Adipocyte (in vitro differentiated cells): Measurements from ENCODE around the gene HDHD5.
"Not testable (repeated sequence)": the region's sequence is repeated elsewhere in the genome, so short reads cannot be mapped to it uniquely, and the experiment has no call there.

Experiments
- DNase-seq: peaks from one replicate; pipeline ENCODE4 v3.0.0-alpha.2; 2015; ENCODE audit warnings: low read depth
- H3K27me3 ChIP-seq: replicated peaks from 2 replicates; pipeline ENCODE4 v1.7.0; 2013; ENCODE audit warnings: mild to moderate bottlenecking, low read length, moderate library complexity; ENCODE audit not compliant: control insufficient read depth, insufficient read depth
- H3K36me3 ChIP-seq: 2 replicates; pipeline ENCODE4 v1.7.0; 2013; ENCODE audit warnings: low read length, mild to moderate bottlenecking, moderate library complexity; ENCODE audit not compliant: control insufficient read depth, insufficient read depth, severe bottlenecking
- H3K4me1 ChIP-seq: 2 replicates; pipeline ENCODE4 v1.7.0; 2013; ENCODE audit warnings: mild to moderate bottlenecking, low read length, moderate library complexity; ENCODE audit not compliant: control insufficient read depth, insufficient read depth
- H3K4me3 ChIP-seq: 2 replicates; pipeline ENCODE4 v1.7.0; 2013; ENCODE audit warnings: mild to moderate bottlenecking, low read length, moderate library complexity
- H3K9ac ChIP-seq: 2 replicates; pipeline ENCODE4 v1.7.0; 2013; ENCODE audit warnings: mild to moderate bottlenecking, low read length, moderate library complexity
- H3K9me3 ChIP-seq: 2 replicates; pipeline ENCODE4 v1.7.0; 2013; ENCODE audit warnings: mild to moderate bottlenecking, low read length, moderate library complexity; ENCODE audit not compliant: control insufficient read depth

The HDHD5 gene

DNA sequence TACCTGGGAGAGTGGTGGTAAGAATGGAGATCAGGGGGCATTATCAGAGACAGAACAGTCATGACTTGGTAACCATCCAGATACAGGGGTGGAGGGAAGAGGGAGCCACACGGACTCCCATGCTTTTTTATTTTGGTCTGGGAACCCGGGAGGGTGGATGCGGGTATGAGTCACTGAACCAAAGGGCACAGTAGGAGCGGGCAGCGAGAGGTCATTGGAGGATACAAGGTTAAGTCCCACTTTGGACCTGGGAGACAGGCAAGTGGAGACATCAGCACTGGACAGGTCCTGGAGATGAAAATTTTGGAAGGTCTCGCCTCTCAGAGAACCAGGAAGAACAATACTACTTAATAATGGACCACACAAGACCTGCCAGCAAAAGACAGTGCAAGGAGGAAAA is 6.7 kb downstream of the HDHD5 start:
- Histone ChIP-seq H3K4me1 (peaks cover 5% of the 10 kb centered on the region), H3K27me3 (no peaks in the 10 kb centered on the region), H3K9me3 (no peaks in the 10 kb centered on the region), H3K36me3 (peaks cover 6% of the 10 kb centered on the region), H3K9ac (no peak overlapping the region), H3K4me3 (no peak overlapping the region)
- DNase-seq, result no peak

GRCh38 chr22:17149076-17149815 is 9.8 kb downstream of the HDHD5 start:
- peaks cover 13% of the 10 kb centered on the region for H3K36me3 ChIP-seq
- no peak overlapping the region for H3K9ac ChIP-seq
- no peaks in the 10 kb centered on the region for H3K27me3 ChIP-seq
- H3K9me3 ChIP-seq, result no peaks in the 10 kb centered on the region
- H3K4me1 ChIP-seq, result peaks cover 3% of the 10 kb centered on the region
- H3K4me3 ChIP-seq, result no peak overlapping the region
- DNase-seq, result no peak

GRCh38 chr22:17147458-17147857 is 11.6 kb downstream of the HDHD5 start:
- DNase-seq, H3K9ac ChIP-seq, H3K4me1 ChIP-seq, H3K9me3 ChIP-seq, H3K27me3 ChIP-seq, H3K4me3 ChIP-seq: not testable (repeated sequence)
- H3K36me3 ChIP-seq, result peaks cover 26% of the 10 kb centered on the region

DNA sequence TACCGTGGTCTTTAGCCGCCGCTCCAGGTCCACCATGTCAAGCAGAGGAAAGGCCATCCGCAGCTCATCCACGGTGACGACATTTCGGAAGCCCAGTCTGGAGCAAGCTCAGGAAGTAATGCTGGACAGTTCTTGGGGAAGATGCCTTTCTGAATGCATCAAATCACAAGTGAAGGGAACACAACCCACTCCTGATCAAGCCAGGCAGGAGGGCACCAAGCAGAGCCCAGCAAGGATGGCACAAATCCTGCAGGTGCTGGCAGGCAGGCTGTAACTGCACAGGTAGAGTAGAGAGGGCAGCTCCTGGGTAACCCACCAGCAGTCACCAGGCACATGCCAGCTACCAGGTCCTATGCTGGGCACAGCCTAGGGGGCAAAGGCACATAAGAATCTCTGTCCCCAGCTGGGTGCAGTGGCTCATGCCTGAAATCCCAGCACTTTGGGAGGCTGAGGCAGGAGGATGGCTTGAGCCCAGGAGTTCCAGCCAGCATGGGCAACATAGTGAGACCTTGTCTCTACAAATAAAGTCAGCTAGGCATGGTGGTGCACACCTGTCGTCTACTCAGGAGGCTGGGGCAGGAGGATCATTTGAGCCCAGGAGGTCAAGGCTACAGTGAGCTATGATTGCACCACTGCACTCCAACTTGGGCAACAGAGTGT is 13.9 kb downstream of the HDHD5 start:
- Histone ChIP-seq H3K36me3 (peaks cover 47% of the 10 kb centered on the region), H3K27me3 (no peaks in the 10 kb centered on the region), H3K4me1 (no peaks in the 10 kb centered on the region), H3K4me3 (no peak overlapping the region), H3K9me3 (no peaks in the 10 kb centered on the region), H3K9ac (no peak overlapping the region)
- no peak for DNase-seq

- H3K9me3 ChIP-seq, result no peaks in the 10 kb centered on the region
- H3K27me3 ChIP-seq, result no peaks in the 10 kb centered on the region
- H3K9ac ChIP-seq, result no peak overlapping the region
- peaks cover 49% of the 10 kb centered on the region for H3K36me3 ChIP-seq
- H3K4me3 ChIP-seq, result no peak overlapping the region
- DNase-seq, result no peak
- no peaks in the 10 kb centered on the region for H3K4me1 ChIP-seq
Measured at GRCh38 chr22:17143826-17144225, 15.3 kb downstream of the HDHD5 start.

GRCh38 chr22:17143101-17143500 is 16.0 kb downstream of the HDHD5 start:
- no peak for DNase-seq
- Histone ChIP-seq H3K36me3 (peaks cover 56% of the 10 kb centered on the region), H3K9ac (no peak overlapping the region), H3K4me3 (no peak overlapping the region), H3K4me1 (no peaks in the 10 kb centered on the region), H3K9me3 (no peaks in the 10 kb centered on the region), H3K27me3 (no peaks in the 10 kb centered on the region)

DNA sequence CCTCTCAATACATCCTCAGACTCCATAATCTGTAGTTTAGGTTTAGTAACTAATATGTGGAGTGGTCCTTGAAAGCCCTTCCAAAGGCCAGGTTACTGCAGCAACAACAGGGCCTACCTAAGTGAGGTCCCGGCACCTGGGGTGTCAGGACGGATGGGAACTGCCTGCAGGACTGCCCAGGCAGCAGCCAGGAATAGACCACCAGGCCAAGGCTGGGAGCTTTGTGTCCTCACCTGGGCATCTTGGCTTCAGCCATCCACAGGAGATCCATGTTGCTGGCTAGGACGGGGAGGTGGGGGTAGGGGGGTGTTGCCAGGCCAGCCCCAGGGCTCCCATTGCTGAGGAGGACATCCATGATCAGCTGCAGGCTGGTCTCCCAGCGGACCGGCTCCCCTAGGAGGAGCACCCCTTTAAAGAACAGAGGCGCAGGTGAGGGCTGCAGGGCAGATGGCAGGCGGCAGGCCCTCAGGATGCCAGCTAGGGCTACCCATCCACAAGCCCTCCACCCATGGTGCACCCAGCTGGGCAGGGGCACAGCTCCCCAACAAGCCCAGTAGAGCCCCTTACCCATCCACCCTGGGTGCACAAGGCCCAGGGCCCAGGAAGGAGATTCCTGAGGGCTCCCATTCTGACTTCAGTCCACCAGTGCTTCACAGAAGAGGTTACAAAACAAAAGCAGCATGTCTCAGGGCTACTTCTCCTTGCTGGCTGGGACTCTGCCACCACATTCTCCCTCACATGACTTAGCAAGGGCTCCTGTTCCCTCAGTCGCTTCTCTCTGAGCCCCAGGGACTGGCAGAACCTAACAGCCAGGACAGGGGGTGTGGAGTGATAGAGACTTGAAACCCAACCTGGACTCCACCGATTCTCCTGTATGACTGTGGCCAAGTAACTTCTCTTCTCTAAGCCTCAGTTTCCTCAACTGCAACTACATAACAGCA is 18.0 kb downstream of the HDHD5 start:
- Histone ChIP-seq H3K36me3 (peaks cover 55% of the 10 kb centered on the region), H3K9me3 (no peaks in the 10 kb centered on the region), H3K4me1 (no peaks in the 10 kb centered on the region), H3K9ac (no peak overlapping the region), H3K27me3 (no peaks in the 10 kb centered on the region), H3K4me3 (no peak overlapping the region)
- no peak for DNase-seq

- no peak for DNase-seq
- Histone ChIP-seq H3K27me3 (no peaks in the 10 kb centered on the region), H3K9me3 (no peaks in the 10 kb centered on the region), H3K4me3 (no peak overlapping the region), H3K4me1 (no peaks in the 10 kb centered on the region), H3K9ac (no peak overlapping the region), H3K36me3 (peaks cover 53% of the 10 kb centered on the region)
Measured at GRCh38 chr22:17140022-17140421, 19.1 kb downstream of the HDHD5 start.

DNA sequence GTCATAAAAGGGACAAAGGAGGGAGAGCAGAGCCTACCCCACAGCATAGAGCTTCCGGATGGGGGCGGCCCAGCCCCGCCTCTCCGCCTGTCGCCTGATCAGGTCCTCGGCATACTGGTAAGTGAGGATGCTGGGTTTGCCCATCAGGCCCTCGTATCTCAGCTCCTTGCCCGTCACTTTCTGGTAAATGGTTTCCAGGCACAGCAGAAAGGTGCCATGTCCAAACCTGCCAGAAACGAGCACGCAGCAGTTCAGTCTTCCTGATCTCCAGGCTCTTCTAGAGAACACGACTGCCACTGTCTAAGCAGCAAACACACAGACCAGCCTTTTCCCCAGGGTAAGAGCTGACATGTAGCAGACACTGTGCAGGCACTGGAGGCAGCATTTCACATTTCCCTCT is 20.6 kb downstream of the HDHD5 start:
- H3K36me3 ChIP-seq, result peaks cover 45% of the 10 kb centered on the region
- H3K4me1 ChIP-seq, result no peaks in the 10 kb centered on the region
- H3K27me3 ChIP-seq, result no peaks in the 10 kb centered on the region
- no peak for DNase-seq
- no peak overlapping the region for H3K9ac ChIP-seq
- no peak overlapping the region for H3K4me3 ChIP-seq
- no peaks in the 10 kb centered on the region for H3K9me3 ChIP-seq

DNA sequence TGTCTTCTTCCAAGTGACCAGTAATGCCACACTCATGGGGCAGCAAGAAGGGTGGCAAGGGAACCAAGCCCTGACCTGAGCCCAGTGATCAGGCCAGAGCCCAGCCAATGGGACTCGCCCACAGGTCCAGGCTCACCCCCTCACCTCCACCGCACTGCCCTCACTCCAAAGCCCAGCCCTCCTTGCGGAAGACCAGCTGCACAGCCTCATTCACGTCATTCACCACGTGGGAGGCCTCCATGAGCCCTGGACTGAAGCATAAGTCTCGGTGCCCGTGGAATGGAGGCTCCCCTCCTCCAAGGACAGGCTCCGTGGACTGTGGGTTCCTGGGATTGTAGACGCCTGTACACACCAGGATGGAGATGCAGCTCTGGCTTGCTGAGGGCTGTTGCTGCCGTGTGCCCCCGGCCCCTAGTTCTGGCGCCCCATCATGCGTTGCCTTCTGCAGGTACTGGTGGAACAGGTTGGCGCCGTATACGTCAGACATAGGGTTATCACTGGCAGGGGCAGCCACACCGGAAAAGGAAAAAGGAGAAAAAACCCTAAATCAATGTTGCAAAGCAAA is 21.1 kb downstream of the HDHD5 start:
- Histone ChIP-seq H3K4me1 (no peaks in the 10 kb centered on the region), H3K27me3 (no peaks in the 10 kb centered on the region), H3K4me3 (no peak overlapping the region), H3K36me3 (peaks cover 39% of the 10 kb centered on the region), H3K9me3 (no peaks in the 10 kb centered on the region), H3K9ac (no peak overlapping the region)
- no peak for DNase-seq

DNA sequence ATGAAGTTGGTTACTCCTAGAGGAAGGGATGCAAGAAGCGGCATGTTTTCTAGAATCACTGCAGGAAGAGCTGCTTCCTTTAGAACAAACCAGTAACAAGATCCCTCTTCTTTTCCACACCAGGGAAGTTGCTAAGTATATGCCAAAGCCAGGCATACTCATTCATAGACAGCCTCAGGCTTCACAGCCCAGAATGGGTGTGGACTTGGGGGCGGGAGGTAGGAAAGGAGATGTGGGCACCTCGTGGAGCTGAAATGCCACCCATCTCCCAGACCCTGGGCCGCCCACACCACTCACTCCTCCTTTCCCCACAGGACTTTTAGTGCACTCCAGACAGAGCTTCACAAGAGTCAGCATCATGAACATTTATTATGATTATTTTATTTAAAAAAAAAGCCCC is 21.9 kb downstream of the HDHD5 start:
- no peak for DNase-seq
- Histone ChIP-seq H3K27me3 (no peaks in the 10 kb centered on the region), H3K36me3 (peaks cover 33% of the 10 kb centered on the region), H3K4me3 (no peak overlapping the region), H3K9me3 (no peaks in the 10 kb centered on the region), H3K9ac (no peak overlapping the region), H3K4me1 (no peaks in the 10 kb centered on the region)
